Dedifferentiated amniotic fluid mesenchymal stem cell (primary cell): Measurements from ENCODE around the gene C5orf34.
"Not testable (repeated sequence)": the region's sequence is repeated elsewhere in the genome, so short reads cannot be mapped to it uniquely, and the experiment has no call there.

ENCODE experiments used
- DNase-seq: peaks from one replicate; pipeline ENCODE4 v3.0.0-alpha.2; 2016; ENCODE audit errors: extremely low spot score

The C5orf34 gene

GRCh38 chr5:43514471-43514815 lies 505 bp downstream of the C5orf34 start:
- DNase-seq, result peak; percentile 74

DNA sequence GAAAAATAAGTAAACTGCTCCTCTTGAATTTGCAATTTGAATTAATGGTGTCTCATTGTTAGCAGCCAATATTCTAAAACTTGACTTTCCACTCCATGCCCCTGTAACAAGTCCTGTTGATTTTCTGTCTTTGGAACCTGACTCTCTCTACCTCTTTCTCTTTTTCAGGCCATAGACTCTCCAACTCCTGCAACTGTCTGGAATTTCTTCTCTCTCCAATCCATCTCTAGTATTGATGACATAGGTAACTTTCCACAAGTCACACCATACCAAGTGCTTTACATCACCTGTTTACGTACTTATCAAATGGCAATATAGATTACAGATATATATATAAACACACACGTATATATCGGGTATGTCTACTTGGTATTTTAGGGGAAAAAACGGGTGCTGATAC lies 923 bp downstream of the C5orf34 start:
- DNase-seq, result no peak

- DNase-seq, result not testable (repeated sequence)
Measured at GRCh38 chr5:43511062-43511461, 3.9 kb downstream of the C5orf34 start.

GRCh38 chr5:43498581-43498980 lies 16.4 kb downstream of the C5orf34 start:
- DNase-seq, result no peak

DNA sequence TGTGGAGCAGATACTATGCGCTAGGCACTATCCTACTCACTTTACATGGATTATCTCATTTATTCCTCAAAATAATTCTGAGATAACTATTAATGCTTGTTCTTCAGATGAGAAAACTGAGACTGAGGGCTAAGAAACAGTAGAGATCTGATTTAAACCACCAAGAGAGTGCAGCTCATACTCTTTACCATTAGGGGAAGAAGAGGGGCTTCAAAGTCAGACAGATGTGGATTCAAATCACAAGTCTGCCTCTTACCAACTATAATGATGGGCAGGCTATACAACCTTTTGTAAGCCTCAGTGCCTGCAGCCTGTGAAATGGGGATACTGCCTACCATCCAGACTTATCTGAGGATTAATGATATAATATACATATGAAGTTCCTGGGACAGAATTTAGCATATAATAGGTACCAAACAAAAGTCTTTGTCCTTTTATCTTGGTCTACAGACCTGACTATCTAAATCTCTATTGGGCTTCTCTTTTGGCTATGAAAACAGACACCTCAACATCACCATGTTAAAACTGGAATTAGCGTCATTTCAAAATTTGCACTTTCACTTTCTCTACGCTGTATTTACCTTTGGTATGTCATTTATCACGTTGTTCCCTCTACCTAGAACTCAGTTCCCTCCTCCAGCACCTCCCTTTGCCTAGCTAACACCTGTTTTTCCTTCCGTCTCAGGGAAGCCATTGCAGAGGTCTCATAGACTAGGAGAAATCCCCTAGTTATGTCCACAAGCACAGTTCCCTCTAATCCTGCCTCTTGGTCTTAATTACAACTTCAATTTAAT lies 17.4 kb downstream of the C5orf34 start:
- no peak for DNase-seq

GRCh38 chr5:43491326-43491725 lies 23.6 kb downstream of the C5orf34 start:
- DNase-seq, result no peak

DNA sequence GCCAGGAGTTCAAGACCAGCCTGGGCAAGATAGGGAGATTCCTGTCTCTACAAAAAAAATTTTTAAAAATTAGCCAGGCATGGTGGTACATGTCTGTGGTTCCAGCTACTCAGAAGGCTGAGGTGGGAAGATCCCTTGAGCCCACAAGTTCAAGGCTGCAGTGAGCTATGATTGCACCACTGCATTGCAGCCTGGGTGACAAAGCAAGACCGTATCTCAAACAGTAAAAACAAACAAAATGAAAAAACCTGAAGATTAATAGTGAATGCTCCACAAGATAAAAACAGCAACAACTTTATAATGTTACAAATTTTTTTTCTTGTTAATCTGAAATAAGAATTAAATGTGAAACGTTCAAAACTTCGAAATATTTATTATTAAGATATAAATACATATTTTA lies 28.6 kb downstream of the C5orf34 start:
- DNase-seq, result no peak

- DNase-seq, result no peak
Measured at GRCh38 chr5:43485406-43485805, 29.5 kb downstream of the C5orf34 start.

- peak; percentile 85 for DNase-seq
Measured at GRCh38 chr5:43484106-43484849, 30.7 kb downstream of the C5orf34 start.

DNA sequence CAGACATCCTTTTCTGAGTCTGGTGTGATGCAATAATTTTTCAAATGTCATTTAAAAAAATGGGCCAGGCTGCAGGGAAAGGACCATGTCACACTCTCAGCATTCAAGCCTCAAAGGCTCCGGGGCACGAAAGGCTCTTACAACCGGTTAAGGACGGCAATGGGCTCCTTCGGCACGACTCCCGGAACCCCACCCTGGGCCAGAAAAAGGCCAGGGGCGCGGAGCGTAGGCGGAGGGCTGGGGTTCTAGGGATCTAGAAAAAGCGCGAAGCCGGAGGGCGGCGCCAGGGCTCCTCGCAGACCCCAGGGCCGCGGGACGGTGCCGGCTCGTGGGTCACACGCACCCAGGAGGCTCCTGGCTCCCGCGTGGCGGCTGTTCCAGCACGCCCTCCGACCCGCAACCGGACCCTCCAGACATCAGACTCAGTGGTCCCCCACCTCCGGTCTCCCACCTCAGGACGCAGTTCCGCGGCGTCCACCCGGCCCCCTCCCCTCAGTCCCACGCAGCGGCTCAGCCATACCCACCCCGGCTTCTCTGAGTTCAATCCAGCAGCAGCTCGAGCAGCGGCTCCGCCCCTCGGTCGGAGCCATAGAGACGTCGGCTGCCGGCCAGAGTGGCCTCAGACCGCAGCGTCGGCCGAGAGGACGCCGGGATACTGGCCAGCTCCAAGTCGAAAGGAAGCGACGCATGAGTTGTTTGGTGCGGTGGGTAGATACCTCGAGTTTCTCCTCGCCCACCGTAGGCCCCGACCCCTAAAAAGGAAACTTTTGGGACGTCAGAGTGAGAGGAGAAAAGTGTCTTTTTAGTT lies 31.4 kb downstream of the C5orf34 start, which contains the start of gene TMEM267:
TSS of gene TMEM267 (minus strand) at position 568 of the 808 bp plus-strand sequence. CDS start 29,896 bp downstream, outside the sequence.
- DNase-seq, result peak; percentile 85

DNA sequence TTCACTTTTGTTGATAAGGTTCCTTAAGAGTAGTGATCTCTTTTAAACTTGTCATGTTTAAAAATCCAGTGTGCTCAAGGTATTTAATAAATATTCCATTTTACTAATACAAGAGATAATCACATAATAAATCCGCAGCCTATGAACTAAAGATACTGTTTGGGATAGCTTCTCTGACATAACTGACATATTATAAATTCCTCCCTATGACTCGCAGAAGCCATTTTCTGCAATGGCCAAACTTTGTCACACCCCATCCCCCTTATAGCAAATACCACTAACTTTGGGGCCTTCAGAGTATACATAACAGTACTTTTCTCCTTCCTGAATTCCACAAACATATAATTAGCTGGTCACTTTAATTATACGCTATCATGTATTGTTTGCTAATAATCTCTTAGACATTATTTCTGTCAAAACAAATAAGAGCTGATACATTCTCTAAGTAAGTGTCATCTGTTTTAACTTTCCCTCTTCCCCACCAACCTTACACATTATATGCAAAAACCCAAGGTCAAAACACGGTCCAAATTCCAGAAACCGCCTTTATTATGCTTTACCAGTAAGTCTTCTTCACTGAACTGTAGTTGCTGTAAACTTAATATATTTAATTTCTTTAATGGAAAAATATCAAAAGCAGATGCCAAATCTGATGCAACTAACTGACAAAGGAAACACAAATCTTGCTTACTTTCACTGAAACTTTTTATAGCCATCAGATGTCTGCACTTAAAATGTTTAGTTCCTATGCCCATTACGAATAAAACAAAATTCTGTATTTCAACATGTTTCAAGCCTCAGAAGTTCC lies 32.3 kb downstream of the C5orf34 start:
- DNase-seq, result no peak

- no peak for DNase-seq
Measured at GRCh38 chr5:43469671-43470391, 45.1 kb downstream of the C5orf34 start.

DNA sequence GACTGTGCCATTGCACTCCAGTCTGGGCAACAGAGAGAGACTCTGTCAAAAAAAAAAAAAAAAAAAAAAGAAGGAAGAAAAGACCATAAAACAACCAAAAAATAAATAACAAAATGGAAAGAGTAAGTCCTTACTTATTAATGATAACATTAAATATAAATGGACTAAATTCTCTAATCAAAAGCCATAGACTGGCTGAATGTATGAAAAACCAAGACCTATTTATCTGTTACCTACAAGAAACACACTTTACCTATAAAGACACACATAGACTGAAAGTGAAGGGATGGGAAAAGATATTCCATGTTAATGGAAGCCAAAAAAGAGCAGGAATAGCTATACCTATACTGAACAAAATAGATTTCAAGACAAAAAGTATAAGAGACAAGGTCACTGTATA lies 47.8 kb downstream of the C5orf34 start:
- DNase-seq, result no peak

DNA sequence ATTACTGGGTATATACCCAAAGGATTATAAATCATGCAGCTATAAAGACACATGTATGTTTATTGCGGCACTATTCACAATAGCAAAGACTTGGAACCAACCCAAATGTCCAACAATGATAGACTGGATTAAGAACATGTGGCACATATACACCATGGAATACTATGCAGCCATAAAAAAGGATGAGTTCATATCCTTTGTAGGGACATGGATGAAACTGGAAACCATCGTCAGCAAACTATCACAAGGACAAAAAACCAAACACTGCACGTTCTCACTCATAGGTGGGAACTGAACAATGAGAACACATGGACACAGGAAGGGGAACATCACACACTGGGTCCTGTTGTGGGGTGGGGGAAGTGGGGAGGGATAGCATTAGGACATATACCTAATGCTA lies 49.5 kb downstream of the C5orf34 start:
- DNase-seq, result not testable (repeated sequence)

GRCh38 chr5:43461066-43461465 lies 53.9 kb downstream of the C5orf34 start:
- DNase-seq, result no peak

- DNase-seq, result no peak
Measured at GRCh38 chr5:43456556-43456955, 58.4 kb downstream of the C5orf34 start.

DNA sequence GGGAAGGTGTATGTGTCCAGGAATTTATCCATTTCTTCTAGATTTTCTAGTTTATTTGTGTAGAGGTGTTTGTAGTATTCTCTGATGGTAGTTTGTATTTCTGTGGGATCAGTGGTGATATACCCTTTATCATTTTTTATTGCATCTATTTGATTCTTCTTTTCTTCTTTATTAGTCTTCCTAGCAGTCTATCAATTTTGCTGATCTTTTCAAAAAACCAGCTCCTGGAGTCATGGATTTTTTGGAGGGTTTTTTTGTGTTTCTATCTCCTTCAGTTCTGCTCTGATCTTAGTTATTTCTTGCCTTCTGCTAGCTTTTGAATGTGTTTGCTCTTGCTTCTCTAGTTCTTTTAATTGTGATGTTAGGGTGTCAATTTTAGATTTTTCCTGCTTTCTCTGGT lies 73.4 kb downstream of the C5orf34 start:
- not testable (repeated sequence) for DNase-seq

DNA sequence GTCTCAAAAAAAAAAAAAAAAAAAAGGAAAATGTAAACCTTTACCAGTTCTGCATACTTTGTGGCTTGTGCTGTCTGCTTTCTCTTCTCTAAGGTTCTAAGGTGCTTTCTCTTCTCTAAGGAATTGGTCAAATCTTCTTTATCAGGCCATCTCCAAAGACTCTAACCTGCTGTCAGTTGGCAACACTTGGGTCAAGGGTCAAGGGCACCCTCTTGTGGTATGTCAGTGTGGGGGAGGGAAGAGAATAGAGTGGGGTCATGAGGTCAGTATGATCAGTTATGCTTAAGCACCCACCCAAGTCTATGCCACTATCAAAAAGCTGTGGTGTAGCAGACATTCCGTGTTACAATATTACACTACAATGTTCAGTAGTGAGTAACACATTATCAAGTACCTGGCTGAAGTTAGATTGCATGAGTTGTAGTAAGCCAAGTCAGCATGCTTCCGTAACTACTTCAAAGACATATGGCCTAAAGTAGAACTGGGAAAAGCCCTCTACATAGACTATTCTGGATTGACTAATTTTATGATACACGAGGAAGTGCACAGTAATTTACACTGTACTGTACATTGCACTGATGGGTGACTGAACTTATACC lies 77.8 kb downstream of the C5orf34 start:
- no peak for DNase-seq
